Activated T-cell treated with anti-CD3 and anti-CD28 coated beads, Interleukin-2, amount 50 U/mL, for 24 hours (primary cell): ENCODE data around the gene GRID1.

Experiments
- DNase-seq: peaks from one replicate; pipeline ENCODE4 v3.0.0-alpha.2; 2020
- H3K27ac Mint-ChIP-seq: 2 replicates; pipeline ENCODE4 v1.8.0; 2020; ENCODE audit warnings: mild to moderate bottlenecking, mixed read lengths
- H3K27me3 Mint-ChIP-seq: 2 replicates; pipeline ENCODE4 v1.8.0; 2020; ENCODE audit warnings: mixed read lengths
- H3K36me3 Mint-ChIP-seq: 2 replicates; pipeline ENCODE4 v1.8.0; 2020; ENCODE audit warnings: low read depth, mixed read lengths
- H3K4me1 Mint-ChIP-seq: 2 replicates; pipeline ENCODE4 v1.8.0; 2020; ENCODE audit warnings: low read depth, mixed read lengths
- H3K4me3 Mint-ChIP-seq: 2 replicates; pipeline ENCODE4 v1.8.0; 2020; ENCODE audit warnings: mild to moderate bottlenecking, moderate library complexity, mixed read lengths
- H3K9me3 Mint-ChIP-seq: 2 replicates; pipeline ENCODE4 v1.8.0; 2020; ENCODE audit warnings: mixed read lengths

The GRID1 gene

DNA sequence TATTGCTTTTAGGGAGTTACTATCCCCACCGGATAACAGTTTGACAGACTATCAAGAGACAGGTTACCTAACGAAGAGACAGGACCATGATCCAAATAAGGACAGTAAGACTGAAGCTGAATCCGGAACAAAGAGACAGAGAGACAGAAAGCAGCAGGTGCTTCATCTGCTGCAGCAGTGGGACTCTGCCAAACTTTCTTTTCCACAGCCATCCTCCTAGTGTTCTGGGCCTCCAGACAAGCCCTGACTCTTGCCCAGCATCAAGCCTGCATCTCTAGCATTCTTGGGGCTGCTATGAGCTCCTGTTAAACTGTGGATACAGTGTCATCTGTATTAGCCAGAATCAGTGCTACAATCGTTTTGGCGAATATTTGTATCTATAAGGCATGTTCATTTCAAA lies 761.7 kb downstream of the GRID1 start:
- no peak overlapping the region for H3K27ac Mint-ChIP-seq
- no peak for DNase-seq
- no peak overlapping the region for H3K4me3 Mint-ChIP-seq
- H3K36me3 Mint-ChIP-seq: no peaks in the 10 kb centered on the region
- H3K9me3 Mint-ChIP-seq: no peaks in the 10 kb centered on the region
- H3K4me1 Mint-ChIP-seq: peaks cover 13% of the 10 kb centered on the region
- H3K27me3 Mint-ChIP-seq: no peaks in the 10 kb centered on the region

DNA sequence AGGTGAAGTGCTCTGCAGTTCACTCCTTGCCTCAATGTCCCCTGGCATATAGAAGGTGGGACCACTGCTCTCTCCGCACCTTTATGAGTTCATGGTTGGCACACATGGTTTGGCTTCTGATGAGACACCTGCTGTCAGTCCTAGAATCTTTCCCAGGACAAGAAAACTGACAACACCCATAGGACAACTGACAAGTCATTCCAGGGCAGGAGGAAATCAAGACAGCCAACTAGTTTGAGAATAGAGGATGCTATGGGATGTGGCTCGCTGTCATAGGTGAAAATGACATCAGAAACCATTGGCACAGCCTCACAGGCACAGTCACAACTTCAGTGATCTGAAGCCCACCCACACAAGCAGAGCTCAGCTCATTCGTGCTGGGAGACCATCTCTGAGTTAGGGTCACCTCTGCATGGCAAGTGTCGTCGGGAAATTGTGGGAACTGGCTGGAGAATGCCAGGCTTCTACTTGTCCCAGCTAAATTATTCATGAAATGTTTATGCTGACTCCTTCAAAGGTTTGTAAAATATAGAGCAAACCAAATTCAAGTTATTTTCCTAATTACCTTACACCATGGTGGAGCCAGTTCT lies 762.4 kb downstream of the GRID1 start:
- H3K27ac Mint-ChIP-seq: no peak overlapping the region
- H3K27me3 Mint-ChIP-seq: no peaks in the 10 kb centered on the region
- H3K9me3 Mint-ChIP-seq: no peaks in the 10 kb centered on the region
- H3K36me3 Mint-ChIP-seq: no peaks in the 10 kb centered on the region
- H3K4me1 Mint-ChIP-seq: peaks cover 11% of the 10 kb centered on the region
- DNase-seq: no peak
- H3K4me3 Mint-ChIP-seq: no peak overlapping the region

DNA sequence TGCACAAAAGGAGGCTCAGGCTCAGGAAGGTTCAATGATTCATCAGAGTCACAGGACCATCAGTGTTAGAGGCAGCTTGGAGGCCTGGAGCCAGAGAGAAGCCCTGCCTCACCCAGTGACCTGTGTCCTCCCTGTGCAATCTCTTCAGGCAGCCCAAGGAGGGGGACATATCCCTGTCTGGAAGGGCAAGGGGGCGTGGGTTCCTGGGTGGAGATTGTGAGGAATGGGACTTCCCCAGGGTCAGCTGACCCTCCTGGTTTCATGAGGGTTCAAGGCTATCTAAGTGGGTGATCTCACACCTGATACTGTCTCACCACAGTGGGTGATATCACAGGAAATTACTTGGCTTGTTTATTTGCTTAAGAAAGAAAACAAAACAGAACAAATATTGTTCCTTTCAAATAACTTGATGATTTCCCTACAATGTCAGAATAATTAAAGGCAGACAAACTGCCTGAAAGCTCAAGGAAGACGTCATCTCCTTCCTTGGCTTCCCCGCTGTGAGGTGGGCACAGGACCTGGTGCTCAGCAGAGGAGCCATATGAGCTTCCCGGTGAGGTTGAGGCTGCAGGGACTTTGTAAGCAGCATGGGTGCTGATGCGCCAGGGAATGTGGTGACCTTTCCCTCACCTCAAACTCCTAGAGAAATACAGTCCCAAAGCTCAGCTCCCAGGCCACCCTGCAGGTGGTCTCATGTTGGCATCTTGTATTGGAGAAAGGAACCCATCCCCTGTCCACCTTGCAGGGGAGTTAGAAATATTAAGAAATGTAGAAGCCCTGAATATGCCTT lies 763.2 kb downstream of the GRID1 start:
- Mint-ChIP-seq H3K9me3 (no peaks in the 10 kb centered on the region), H3K27me3 (no peaks in the 10 kb centered on the region), H3K4me1 (peaks cover 11% of the 10 kb centered on the region), H3K4me3 (no peak overlapping the region), H3K36me3 (no peaks in the 10 kb centered on the region), H3K27ac (no peak overlapping the region)
- DNase-seq: no peak

DNA sequence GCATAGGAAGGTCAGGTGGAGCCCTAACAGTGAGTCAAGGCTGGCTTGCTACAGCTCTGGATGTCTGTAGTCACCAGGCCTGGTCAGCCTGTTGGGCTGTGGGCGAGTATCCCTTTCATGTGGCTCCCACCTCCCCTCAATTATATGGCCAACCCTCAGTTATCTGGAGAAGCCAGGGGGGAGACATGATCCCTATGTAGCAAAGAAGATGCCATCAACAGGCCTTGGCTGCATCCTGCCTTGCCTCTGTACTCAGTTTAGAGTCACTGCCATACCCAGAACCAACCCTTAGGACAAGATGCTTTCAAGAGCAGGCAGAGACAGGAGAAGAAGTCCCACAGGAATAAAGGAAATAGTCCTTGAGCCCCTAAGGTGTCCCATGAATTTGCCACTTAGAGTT lies 763.9 kb downstream of the GRID1 start:
- Mint-ChIP-seq H3K27ac (no peak overlapping the region), H3K36me3 (no peaks in the 10 kb centered on the region), H3K9me3 (no peaks in the 10 kb centered on the region), H3K4me3 (no peak overlapping the region), H3K4me1 (peaks cover 11% of the 10 kb centered on the region), H3K27me3 (no peaks in the 10 kb centered on the region)
- no peak for DNase-seq

DNA sequence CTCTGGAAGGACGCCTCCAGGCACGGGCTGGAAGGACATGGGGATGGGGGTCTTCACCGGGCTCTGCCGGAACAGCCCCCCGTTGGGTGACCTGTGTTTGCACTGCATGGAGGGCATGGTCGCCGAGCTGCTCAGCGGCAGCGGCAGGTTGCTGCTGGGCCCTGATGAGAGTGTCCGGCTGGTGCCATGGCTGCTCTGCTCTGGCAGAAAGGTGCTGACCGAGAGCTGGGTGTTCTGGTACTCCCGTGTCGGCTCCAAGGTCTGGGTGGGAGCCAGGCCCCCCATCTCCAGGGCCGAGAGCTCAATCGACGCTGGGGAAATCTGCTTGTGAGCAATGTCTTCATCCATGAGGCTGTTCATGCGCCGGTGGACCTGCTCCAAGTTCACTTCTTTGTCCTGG lies 764.3 kb downstream of the GRID1 start:
- Mint-ChIP-seq H3K36me3 (no peaks in the 10 kb centered on the region), H3K27me3 (no peaks in the 10 kb centered on the region), H3K4me1 (peaks cover 11% of the 10 kb centered on the region), H3K27ac (no peak overlapping the region), H3K4me3 (no peak overlapping the region), H3K9me3 (no peaks in the 10 kb centered on the region)
- DNase-seq: no peak

DNA sequence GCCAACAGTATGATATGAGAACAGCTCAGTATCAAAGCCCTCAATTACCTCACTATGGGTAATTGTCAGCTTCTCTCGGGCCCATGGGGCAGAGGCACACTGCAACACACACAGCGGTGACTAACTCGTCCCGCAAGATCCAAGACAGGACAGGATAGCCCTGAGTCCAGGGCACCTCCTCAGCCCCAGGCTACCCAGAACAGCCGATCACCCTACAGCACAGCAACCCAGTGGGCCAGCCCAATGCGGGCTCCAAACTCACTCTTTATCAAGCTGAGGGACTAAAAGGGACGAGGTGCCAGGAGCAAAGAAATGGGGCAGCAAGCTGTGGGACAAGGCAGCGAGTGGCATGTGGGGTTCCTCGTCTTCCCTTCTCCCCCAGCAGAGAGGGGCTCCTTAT lies 765.1 kb downstream of the GRID1 start:
- DNase-seq: no peak
- Mint-ChIP-seq H3K27ac (no peak overlapping the region), H3K9me3 (no peaks in the 10 kb centered on the region), H3K4me3 (no peak overlapping the region), H3K36me3 (no peaks in the 10 kb centered on the region), H3K27me3 (no peaks in the 10 kb centered on the region), H3K4me1 (peaks cover 11% of the 10 kb centered on the region)

DNA sequence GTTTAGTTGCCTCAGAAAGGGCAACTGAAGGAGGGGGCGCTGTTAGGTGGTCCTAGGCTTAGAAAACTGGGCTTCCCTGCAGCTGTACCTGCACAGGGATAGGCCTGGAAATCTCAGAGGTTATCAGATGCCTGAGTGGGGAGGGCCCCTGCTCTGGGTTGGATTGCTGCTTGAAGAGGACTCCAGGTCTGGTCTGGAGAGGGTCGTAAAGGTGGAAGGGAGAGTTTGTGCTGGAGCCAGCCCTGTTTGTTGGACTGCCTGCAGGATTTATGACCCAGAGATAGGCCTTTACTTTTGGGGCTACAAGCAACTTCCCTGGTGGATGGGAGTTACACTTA lies 765.9 kb downstream of the GRID1 start:
- H3K27me3 Mint-ChIP-seq: no peaks in the 10 kb centered on the region

GRCh38 chr10:85600026-85600743 lies 766.4 kb downstream of the GRID1 start:
- Mint-ChIP-seq H3K4me3 (no peak overlapping the region), H3K36me3 (no peaks in the 10 kb centered on the region), H3K4me1 (peaks cover 15% of the 10 kb centered on the region), H3K27ac (no peak overlapping the region), H3K27me3 (no peaks in the 10 kb centered on the region), H3K9me3 (no peaks in the 10 kb centered on the region)
- DNase-seq: no peak

More for the DNA sequence above, 765.9 kb downstream of the GRID1 start:
- H3K36me3 Mint-ChIP-seq: no peaks in the 10 kb centered on the region
- no peaks in the 10 kb centered on the region for H3K9me3 Mint-ChIP-seq
- H3K4me3 Mint-ChIP-seq: no peak overlapping the region
- no peak for DNase-seq
- no peak overlapping the region for H3K27ac Mint-ChIP-seq
- peaks cover 14% of the 10 kb centered on the region for H3K4me1 Mint-ChIP-seq

GRCh38 chr10:85599081-85599480 lies 767.5 kb downstream of the GRID1 start:
- H3K27ac Mint-ChIP-seq: no peak overlapping the region
- DNase-seq: no peak
- no peaks in the 10 kb centered on the region for H3K27me3 Mint-ChIP-seq
- peaks cover 26% of the 10 kb centered on the region for H3K4me1 Mint-ChIP-seq
- no peaks in the 10 kb centered on the region for H3K36me3 Mint-ChIP-seq
- no peak overlapping the region for H3K4me3 Mint-ChIP-seq
- H3K9me3 Mint-ChIP-seq: no peaks in the 10 kb centered on the region

DNA sequence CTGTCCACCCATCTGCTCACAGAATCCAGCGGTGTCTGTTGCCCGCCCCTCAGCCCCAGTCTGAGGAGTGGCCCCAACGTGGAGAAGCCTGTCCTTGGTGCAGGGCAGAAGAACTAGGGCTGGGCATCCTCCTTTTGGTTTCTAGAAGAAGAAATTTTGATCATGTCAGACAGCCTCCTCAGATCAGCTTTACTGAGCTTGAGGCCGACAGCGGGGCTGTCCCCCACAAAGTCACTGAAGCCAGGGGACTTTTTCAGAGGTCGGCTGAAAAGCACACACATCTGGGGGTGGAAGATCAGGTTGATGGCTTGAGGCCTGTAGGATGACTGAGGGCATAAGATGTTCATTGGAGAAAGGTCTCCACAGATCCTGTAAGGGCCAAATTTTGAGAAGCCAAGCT lies 767.9 kb downstream of the GRID1 start:
- H3K36me3 Mint-ChIP-seq: no peaks in the 10 kb centered on the region
- no peak overlapping the region for H3K4me3 Mint-ChIP-seq
- H3K9me3 Mint-ChIP-seq: no peaks in the 10 kb centered on the region
- no peak for DNase-seq
- no peaks in the 10 kb centered on the region for H3K27me3 Mint-ChIP-seq
- peaks cover 30% of the 10 kb centered on the region for H3K4me1 Mint-ChIP-seq
- H3K27ac Mint-ChIP-seq: no peak overlapping the region

GRCh38 chr10:85597006-85597405 lies 769.6 kb downstream of the GRID1 start:
- no peak for DNase-seq
- Mint-ChIP-seq H3K4me1 (peaks cover 22% of the 10 kb centered on the region), H3K9me3 (no peaks in the 10 kb centered on the region), H3K4me3 (no peak overlapping the region), H3K36me3 (no peaks in the 10 kb centered on the region), H3K27me3 (no peaks in the 10 kb centered on the region), H3K27ac (no peak overlapping the region)

GRCh38 chr10:85596389-85596788 lies 770.2 kb downstream of the GRID1 start:
- H3K4me1 Mint-ChIP-seq: peaks cover 22% of the 10 kb centered on the region
- DNase-seq: no peak
- no peaks in the 10 kb centered on the region for H3K27me3 Mint-ChIP-seq
- no peak overlapping the region for H3K4me3 Mint-ChIP-seq
- H3K9me3 Mint-ChIP-seq: no peaks in the 10 kb centered on the region
- H3K27ac Mint-ChIP-seq: no peak overlapping the region
- H3K36me3 Mint-ChIP-seq: no peaks in the 10 kb centered on the region

DNA sequence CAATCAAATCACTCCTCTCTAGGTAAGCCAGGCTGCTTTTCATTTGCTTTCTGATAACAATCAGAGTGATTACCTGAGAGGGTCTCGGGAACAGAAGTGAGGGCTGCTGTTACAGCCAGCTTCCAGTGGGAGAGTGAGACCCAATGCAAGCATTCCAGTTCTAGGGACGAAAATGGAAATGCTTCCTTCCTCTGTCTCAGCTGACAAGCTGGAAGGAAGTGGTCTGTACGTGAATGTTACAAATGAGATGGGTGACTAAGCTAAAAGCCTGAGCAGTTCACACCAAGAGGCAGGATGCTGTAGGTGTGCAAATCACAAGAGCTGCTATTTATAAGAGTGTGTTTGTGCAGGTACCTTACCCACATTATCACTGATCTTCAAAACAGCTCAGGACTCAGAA lies 772.4 kb downstream of the GRID1 start:
- Mint-ChIP-seq H3K27me3 (no peaks in the 10 kb centered on the region), H3K36me3 (no peaks in the 10 kb centered on the region), H3K9me3 (no peaks in the 10 kb centered on the region), H3K27ac (peak overlapping the region; percentile 19), H3K4me1 (peaks cover 22% of the 10 kb centered on the region), H3K4me3 (no peak overlapping the region)
- DNase-seq: no peak

DNA sequence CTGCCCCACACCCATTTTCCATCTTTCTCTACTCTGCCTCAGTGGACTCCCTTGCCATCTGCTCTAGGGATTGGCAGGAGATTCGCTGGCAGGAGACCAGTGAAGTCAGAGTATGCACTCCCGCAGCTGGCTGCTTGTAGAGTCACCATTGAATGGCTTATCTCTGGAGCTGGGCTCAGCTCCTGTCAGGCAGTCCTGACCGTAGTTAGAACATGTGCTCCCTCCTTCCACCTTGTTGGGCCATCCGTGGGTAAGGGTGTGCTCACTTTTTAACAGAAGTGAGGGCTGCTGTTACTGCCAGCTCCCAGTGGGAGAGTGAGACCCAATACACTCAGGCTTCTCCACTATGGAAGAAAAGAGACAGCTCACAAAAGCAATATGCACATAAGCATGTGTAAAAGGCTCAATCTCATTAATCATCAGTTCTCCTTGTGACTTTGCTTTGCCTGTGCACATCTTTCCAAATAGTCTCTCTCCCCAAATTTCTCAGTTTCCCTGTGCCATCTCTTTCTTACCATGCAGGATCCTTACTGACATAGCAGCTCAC lies 773.3 kb downstream of the GRID1 start:
- no peaks in the 10 kb centered on the region for H3K36me3 Mint-ChIP-seq
- no peak for DNase-seq
- no peak overlapping the region for H3K27ac Mint-ChIP-seq
- H3K4me3 Mint-ChIP-seq: no peak overlapping the region
- no peaks in the 10 kb centered on the region for H3K9me3 Mint-ChIP-seq
- peaks cover 22% of the 10 kb centered on the region for H3K4me1 Mint-ChIP-seq
- no peaks in the 10 kb centered on the region for H3K27me3 Mint-ChIP-seq

GRCh38 chr10:85581371-85581770 lies 785.2 kb downstream of the GRID1 start:
- H3K9me3 Mint-ChIP-seq: no peaks in the 10 kb centered on the region
- H3K36me3 Mint-ChIP-seq: no peaks in the 10 kb centered on the region
- no peak overlapping the region for H3K4me3 Mint-ChIP-seq
- H3K27me3 Mint-ChIP-seq: peaks cover 3% of the 10 kb centered on the region
- no peak for DNase-seq
- no peaks in the 10 kb centered on the region for H3K4me1 Mint-ChIP-seq
- H3K27ac Mint-ChIP-seq: no peak overlapping the region
